Uterus (tissue), 2 donors: ENCODE measurements around the gene TACR2.

Experiments
- POLR2A ChIP-seq, 2 donors: fragments of 450-650 bp; IDR thresholded peaks; one replicate each; pipeline ENCODE4 v1.6.1; 2016; ENCODE audit warnings: antibody characterized with exemption in 2 of 2, mild to moderate bottlenecking in 1 of 2, moderate library complexity in 1 of 2
- TF ChIP-seq, protein P1 (sequence below), 4 experiments: fragments of 200-600 bp in 2 of 4; fragments of 450-650 bp in 2 of 4; sonication (generic) in 2 of 4; IDR thresholded peaks; one replicate each; pipeline ENCODE4 v1.5.1; 2016 to 2019; ENCODE audit warnings: antibody characterized with exemption in 4 of 4, mild to moderate bottlenecking in 2 of 4, moderate library complexity in 1 of 4

DNA sequence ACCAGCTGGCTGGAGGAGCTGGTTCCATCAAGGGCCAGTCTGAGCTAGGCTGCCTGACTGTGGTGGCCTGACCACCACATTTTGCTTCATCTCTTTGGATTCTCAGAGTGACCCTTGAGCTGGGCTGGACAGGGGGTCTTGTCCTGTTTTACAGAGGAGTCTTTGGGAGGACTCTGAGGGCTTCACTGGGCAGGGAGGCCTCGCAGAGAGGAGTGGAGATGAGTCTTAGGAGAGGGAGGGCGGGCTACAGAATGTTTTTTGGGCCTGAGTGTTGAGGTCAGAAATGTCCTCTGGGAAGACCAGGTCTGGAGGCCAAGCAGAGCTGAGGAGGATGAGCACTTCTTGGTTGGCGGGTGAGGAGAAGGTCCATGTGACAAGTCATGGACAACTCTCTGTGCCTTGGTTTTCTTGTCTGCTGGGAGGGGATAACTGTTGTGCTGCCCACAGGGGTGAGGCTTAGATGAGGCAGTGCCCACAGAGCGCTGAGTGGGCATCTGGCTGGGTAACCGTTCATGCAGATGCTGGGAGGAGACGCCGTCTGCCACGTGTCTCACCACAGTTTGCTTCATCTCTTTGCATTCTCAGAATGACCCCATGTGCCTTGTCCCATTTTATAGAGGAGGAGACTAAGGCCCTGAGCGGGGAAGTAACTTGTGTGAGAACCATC is 44.0 kb upstream of the TACR2 start:
- no peak for TF ChIP-seq POLR2A (IDR thresholded peaks at IDR 0.05)
- TF ChIP-seq, protein P1, sequence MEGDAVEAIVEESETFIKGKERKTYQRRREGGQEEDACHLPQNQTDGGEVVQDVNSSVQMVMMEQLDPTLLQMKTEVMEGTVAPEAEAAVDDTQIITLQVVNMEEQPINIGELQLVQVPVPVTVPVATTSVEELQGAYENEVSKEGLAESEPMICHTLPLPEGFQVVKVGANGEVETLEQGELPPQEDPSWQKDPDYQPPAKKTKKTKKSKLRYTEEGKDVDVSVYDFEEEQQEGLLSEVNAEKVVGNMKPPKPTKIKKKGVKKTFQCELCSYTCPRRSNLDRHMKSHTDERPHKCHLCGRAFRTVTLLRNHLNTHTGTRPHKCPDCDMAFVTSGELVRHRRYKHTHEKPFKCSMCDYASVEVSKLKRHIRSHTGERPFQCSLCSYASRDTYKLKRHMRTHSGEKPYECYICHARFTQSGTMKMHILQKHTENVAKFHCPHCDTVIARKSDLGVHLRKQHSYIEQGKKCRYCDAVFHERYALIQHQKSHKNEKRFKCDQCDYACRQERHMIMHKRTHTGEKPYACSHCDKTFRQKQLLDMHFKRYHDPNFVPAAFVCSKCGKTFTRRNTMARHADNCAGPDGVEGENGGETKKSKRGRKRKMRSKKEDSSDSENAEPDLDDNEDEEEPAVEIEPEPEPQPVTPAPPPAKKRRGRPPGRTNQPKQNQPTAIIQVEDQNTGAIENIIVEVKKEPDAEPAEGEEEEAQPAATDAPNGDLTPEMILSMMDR (IDR thresholded peaks at IDR 0.05) = no peak
